SU-DHL-6 (cell line): ENCODE measurements around the gene SLC25A34.

Source experiments
- H2AFZ ChIP-seq: fragments of 200-600 bp; sonication (generic); 2 replicates; pipeline ENCODE4 v1.6.1; 2014; ENCODE audit warnings: low read depth, mild to moderate bottlenecking, moderate library complexity, mixed read lengths, antibody characterized with exemption, low read length; ENCODE audit not compliant: severe bottlenecking
- H3F3A ChIP-seq: fragments of 200-600 bp; shearing (Covaris generic); 2 replicates; pipeline ENCODE4 v1.6.0; 2016; ENCODE audit warnings: antibody characterized with exemption, mild to moderate bottlenecking; ENCODE audit not compliant: insufficient read depth
- H3K27ac ChIP-seq: fragments of 200-600 bp; sonication (generic); 2 replicates; pipeline ENCODE4 v1.5.1; 2016; ENCODE audit warnings: low read depth, mild to moderate bottlenecking, low read length, moderate library complexity, mixed read lengths
- H3K27me3 ChIP-seq: fragments of 200-600 bp; sonication (generic), shearing (Covaris generic); 2 replicates; pipeline ENCODE4 v1.6.0; 2014; ENCODE audit warnings: mild to moderate bottlenecking, low read length
- H3K36me3 ChIP-seq: fragments of 200-600 bp; sonication (generic); 2 replicates; pipeline ENCODE4 v1.6.1; 2014; ENCODE audit warnings: mild to moderate bottlenecking, low read length, mixed read lengths
- H3K4me2 ChIP-seq: fragments of 300-600, 200-600 bp; shearing (Covaris generic), sonication (generic); 2 replicates; pipeline ENCODE4 v1.6.0; 2014; ENCODE audit warnings: low read length, low read depth, mild to moderate bottlenecking; ENCODE audit not compliant: poor library complexity, severe bottlenecking
- H3K4me3 ChIP-seq: fragments of 200-600 bp; sonication (generic); 2 replicates; pipeline ENCODE4 v1.5.1; 2014; ENCODE audit warnings: antibody characterized with exemption, low read length, mild to moderate bottlenecking, mixed read lengths; ENCODE audit not compliant: insufficient read depth, poor library complexity, severe bottlenecking
- H3K79me2 ChIP-seq: fragments of 200-600 bp; sonication (generic); 2 replicates; pipeline ENCODE4 v1.6.1; 2014; ENCODE audit warnings: mild to moderate bottlenecking, low read length, moderate library complexity; ENCODE audit not compliant: insufficient read depth
- H3K9ac ChIP-seq: fragments of 200-600 bp; sonication (generic); 2 replicates; pipeline ENCODE4 v1.7.0; 2014; ENCODE audit warnings: mild to moderate bottlenecking, low read length
- H3K9me2 ChIP-seq: fragments of 200-600 bp; sonication (generic); replicated peaks from 2 replicates; pipeline ENCODE4 v1.6.1; 2014; ENCODE audit warnings: low read length; ENCODE audit not compliant: insufficient read depth
- H3K9me3 ChIP-seq: fragments of 200-600 bp; sonication (generic); 2 replicates; pipeline ENCODE4 v1.6.1; 2014; ENCODE audit warnings: low read length, mixed read lengths; ENCODE audit not compliant: insufficient read depth
- H4K20me1 ChIP-seq: fragments of 200-600 bp; sonication (generic); 2 replicates; pipeline ENCODE4 v1.6.1; 2014; ENCODE audit warnings: low read depth, mild to moderate bottlenecking, antibody characterized with exemption, low read length, moderate library complexity, mixed read lengths
- CTCF ChIP-seq: fragments of 200-600 bp; sonication (generic); IDR thresholded peaks from one replicate; pipeline ENCODE4 v1.5.1; 2017; ENCODE audit warnings: antibody characterized with exemption, mild to moderate bottlenecking, low read length, moderate library complexity; ENCODE audit not compliant: insufficient read depth, poor library complexity, severe bottlenecking
- EZH2phosphoT487 ChIP-seq: fragments of 200-600 bp; sonication (generic), shearing (Covaris generic); conservative IDR thresholded peaks from 2 replicates; pipeline ENCODE4 v1.6.1; 2018; ENCODE audit warnings: mild to moderate bottlenecking, antibody characterized with exemption, low read length, moderate library complexity, mixed read lengths

Gene SLC25A34

GRCh38 chr1:15777909-15778707, 42.0 kb downstream of the SLC25A34 start:
- Histone ChIP-seq H4K20me1 (no peaks in the 10 kb centered on the region), H3K9me2 (no peaks in the 10 kb centered on the region), H3K9me3 (no peaks in the 10 kb centered on the region), H3K9ac (no peak overlapping the region), H3K4me2 (no peak overlapping the region), H3K27ac (no peak overlapping the region), H3K27me3 (no peaks in the 10 kb centered on the region), H2AFZ (no peak overlapping the region), H3F3A (no peaks in the 10 kb centered on the region), H3K36me3 (no peaks in the 10 kb centered on the region), H3K4me3 (no peak overlapping the region), H3K79me2 (no peaks in the 10 kb centered on the region)
- TF ChIP-seq CTCF (no peak), EZH2phosphoT487 (no peak)

GRCh38 chr1:15785683-15786082, 49.6 kb downstream of the SLC25A34 start:
- H3F3A ChIP-seq = no peaks in the 10 kb centered on the region
- no peaks in the 10 kb centered on the region for H3K9me2 ChIP-seq
- no peak overlapping the region for H3K27ac ChIP-seq
- TF ChIP-seq EZH2phosphoT487 = no peak
- TF ChIP-seq CTCF = no peak
- no peak overlapping the region for H3K9ac ChIP-seq
- H4K20me1 ChIP-seq = no peaks in the 10 kb centered on the region
- no peak overlapping the region for H2AFZ ChIP-seq
- H3K79me2 ChIP-seq = no peaks in the 10 kb centered on the region
- H3K36me3 ChIP-seq = no peaks in the 10 kb centered on the region
- H3K4me3 ChIP-seq = no peak overlapping the region
- H3K27me3 ChIP-seq = no peaks in the 10 kb centered on the region
- no peak overlapping the region for H3K4me2 ChIP-seq
- H3K9me3 ChIP-seq = no peaks in the 10 kb centered on the region

- Histone ChIP-seq H3K9ac (no peak overlapping the region), H3K4me2 (no peak overlapping the region)
Measured at GRCh38 chr1:15786581-15786980, 50.5 kb downstream of the SLC25A34 start.

More at GRCh38 chr1:15786581-15786980, 50.5 kb downstream of the SLC25A34 start:
- Histone ChIP-seq H4K20me1 (no peaks in the 10 kb centered on the region), H3K9me3 (no peaks in the 10 kb centered on the region), H3K4me3 (no peak overlapping the region), H2AFZ (no peak overlapping the region), H3K79me2 (no peaks in the 10 kb centered on the region), H3K36me3 (no peaks in the 10 kb centered on the region), H3K9me2 (no peaks in the 10 kb centered on the region), H3K27me3 (no peaks in the 10 kb centered on the region), H3F3A (no peaks in the 10 kb centered on the region), H3K27ac (no peak overlapping the region)
- TF ChIP-seq EZH2phosphoT487 = no peak
- TF ChIP-seq CTCF = no peak
